ENCODE measurements around the gene TNFRSF19. TPM values are rescaled to one million over a fixed set of nuclear protein-coding genes. Genes with fewer than 3 reads are reported as not detected.

The TNFRSF19 gene
- total RNA-seq, 1 experiment from 2014 or later = 1.3 TPM

GRCh38 chr13:23629566-23630272, 59.5 kb downstream of the TNFRSF19 start:
- DNase-seq = no peak
- Histone ChIP-seq H3K27me3 (no peaks in the 10 kb centered on the region), H3K4me3 (no peak overlapping the region), H3K36me3 (no peaks in the 10 kb centered on the region), H3K9me3 (no peaks in the 10 kb centered on the region)

DNA sequence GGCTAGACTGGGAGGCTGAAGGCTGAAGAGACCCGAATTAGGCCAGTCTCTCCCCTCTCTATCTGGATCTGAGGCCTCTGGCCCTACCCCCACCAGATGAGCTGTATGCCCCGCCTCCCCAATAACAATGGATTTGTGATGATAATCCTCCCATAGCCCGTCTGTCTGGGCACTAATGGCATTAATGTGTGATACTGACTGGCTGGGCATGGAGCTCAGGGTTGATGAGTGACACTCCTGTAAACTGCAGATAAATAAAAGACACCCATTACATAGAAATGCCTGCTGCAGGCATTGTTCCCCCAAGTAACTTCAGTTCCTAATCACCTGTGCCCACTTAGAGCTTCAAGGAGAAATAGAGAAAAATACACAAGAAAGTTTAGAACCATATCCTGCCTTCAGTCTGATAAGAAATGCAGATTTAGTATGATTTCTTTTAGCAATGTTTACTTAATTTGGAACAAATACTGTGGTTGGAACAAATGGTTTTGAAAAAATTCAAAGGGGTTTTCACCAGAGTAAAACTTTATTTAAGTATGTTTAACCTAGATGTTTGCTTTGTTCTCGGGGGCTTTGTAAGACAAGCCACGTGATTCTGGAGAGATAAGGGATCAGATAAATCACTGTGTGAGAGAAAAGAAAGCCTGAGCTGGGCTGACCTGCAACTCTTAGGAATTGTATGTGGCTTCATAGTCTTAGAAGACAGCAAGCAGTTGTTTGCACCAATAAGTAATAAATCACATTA, 60.3 kb downstream of the TNFRSF19 start:
- DNase-seq = no peak
- no peaks in the 10 kb centered on the region for H3K27me3 ChIP-seq
- no peaks in the 10 kb centered on the region for H3K36me3 ChIP-seq
- no peak overlapping the region for H3K4me3 ChIP-seq
- no peaks in the 10 kb centered on the region for H3K9me3 ChIP-seq

- H3K4me3 ChIP-seq = no peak overlapping the region
- H3K9me3 ChIP-seq = no peaks in the 10 kb centered on the region
- no peaks in the 10 kb centered on the region for H3K27me3 ChIP-seq
- no peaks in the 10 kb centered on the region for H3K36me3 ChIP-seq
- no peak for DNase-seq
Measured at GRCh38 chr13:23631311-23632047, 61.3 kb downstream of the TNFRSF19 start.

DNA sequence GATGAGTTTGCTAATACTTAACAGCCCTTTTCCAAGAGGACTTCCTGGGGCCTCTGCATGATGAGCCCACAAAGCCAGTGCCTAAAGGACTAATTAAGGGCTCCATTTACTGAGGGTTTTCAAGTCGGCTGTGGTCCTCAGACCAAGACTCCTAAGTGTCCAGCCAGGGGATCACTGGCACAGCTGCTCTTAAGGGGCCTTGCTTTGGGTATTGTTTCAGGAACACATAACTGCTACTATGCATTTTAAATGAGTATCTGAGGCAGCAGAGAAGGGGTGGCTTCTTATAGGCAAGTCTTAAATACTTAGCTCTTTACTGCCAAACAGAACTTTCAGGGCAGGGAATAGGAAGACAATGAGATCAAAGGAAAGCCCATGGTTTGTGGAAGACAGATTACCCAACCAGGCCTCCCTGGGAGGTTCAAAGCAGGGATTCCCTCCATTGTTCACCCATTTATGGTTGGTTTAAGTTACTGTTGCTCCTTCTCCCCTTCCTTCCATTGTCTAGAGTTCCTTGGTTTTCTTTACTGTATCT, 61.9 kb downstream of the TNFRSF19 start:
- Histone ChIP-seq H3K9me3 (no peaks in the 10 kb centered on the region), H3K36me3 (no peaks in the 10 kb centered on the region), H3K27me3 (no peaks in the 10 kb centered on the region), H3K4me3 (no peak overlapping the region)
- no peak for DNase-seq

DNA sequence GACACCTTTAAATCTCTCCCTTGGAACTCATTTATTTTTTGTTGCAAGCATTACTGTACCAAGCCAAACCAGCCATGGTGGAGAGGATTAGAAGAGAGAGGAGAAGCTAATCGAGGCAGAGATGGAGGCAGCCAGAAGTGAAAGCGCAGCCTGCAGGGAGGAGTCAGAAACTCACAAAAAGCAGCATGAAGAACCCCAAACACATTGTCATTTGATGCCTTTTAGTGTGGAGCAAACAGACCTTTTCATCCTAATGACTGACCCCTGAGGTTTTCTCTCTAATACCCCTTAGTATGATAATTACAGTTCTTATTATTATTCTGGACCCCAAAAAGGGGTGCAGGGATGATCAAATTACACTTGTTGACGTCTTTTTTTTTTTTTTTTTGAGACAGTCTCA, 62.5 kb downstream of the TNFRSF19 start:
- H3K36me3 ChIP-seq = no peaks in the 10 kb centered on the region
- H3K27me3 ChIP-seq = no peaks in the 10 kb centered on the region
- H3K9me3 ChIP-seq = no peaks in the 10 kb centered on the region
- DNase-seq = no peak
- no peak overlapping the region for H3K4me3 ChIP-seq

- no peak for DNase-seq
- no peaks in the 10 kb centered on the region for H3K27me3 ChIP-seq
- H3K4me3 ChIP-seq = no peak overlapping the region
- H3K9me3 ChIP-seq = no peaks in the 10 kb centered on the region
- H3K36me3 ChIP-seq = no peaks in the 10 kb centered on the region
Measured at GRCh38 chr13:23634897-23635296, 64.7 kb downstream of the TNFRSF19 start.

DNA sequence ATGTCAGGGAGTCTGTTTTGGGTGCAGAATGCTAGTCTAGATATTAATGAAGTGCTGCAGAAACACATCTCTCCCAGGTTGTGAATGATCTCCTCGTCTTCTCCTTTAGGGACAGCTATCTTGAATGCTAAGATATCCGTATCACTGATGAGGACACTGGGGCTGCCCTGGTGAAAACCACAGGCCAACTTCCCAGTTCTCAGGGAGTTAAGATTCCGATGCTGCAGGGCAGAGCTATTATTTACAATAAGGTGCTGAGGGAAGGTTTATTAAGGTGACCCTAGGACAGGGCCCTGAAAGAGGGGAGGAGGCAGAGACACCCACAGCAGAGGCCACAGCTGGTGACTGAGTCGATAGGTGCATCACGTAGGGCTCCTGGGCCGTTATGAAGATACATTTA, 66.1 kb downstream of the TNFRSF19 start:
- Histone ChIP-seq H3K9me3 (no peaks in the 10 kb centered on the region), H3K4me3 (no peak overlapping the region), H3K27me3 (no peaks in the 10 kb centered on the region)

GRCh38 chr13:23637829-23638228, 67.6 kb downstream of the TNFRSF19 start:
- H3K9me3 ChIP-seq = no peaks in the 10 kb centered on the region
- DNase-seq = no peak
- H3K36me3 ChIP-seq = no peaks in the 10 kb centered on the region
- H3K27me3 ChIP-seq = no peaks in the 10 kb centered on the region
- H3K4me3 ChIP-seq = no peak overlapping the region

More for the DNA sequence above, 66.1 kb downstream of the TNFRSF19 start:
- DNase-seq = no peak
- no peaks in the 10 kb centered on the region for H3K36me3 ChIP-seq

DNA sequence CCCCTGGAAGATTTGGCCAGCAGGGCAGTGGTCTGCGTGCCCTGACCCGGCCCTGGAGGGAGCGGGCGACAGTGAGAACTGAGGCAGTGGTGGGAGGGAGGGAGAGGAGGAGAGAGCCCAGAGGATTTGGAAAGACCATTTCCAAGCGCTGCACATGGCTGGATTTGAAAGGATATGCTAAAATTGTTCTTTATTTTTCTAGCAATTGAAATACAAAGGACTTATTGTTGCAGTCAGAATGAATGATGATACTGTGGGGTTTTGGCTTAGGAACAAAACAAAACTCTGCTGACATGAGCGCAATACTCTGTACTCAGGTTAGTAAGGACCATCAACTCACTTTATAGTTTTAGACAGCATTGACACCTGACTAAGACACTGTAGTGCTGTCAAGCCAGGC, 69.5 kb downstream of the TNFRSF19 start:
- no peak for DNase-seq
- H3K36me3 ChIP-seq = no peaks in the 10 kb centered on the region; the same call in 1 of the 2 replicates
- H3K27me3 ChIP-seq = no peaks in the 10 kb centered on the region
- no peak overlapping the region for H3K4me3 ChIP-seq
- no peaks in the 10 kb centered on the region for H3K9me3 ChIP-seq

- no peak overlapping the region for H3K4me3 ChIP-seq
- no peaks in the 10 kb centered on the region for H3K9me3 ChIP-seq
- DNase-seq = no peak
- H3K27me3 ChIP-seq = no peaks in the 10 kb centered on the region
- no peaks in the 10 kb centered on the region; the same call in 1 of the 2 replicates for H3K36me3 ChIP-seq
Measured at GRCh38 chr13:23642110-23642509, 71.9 kb downstream of the TNFRSF19 start.

DNA sequence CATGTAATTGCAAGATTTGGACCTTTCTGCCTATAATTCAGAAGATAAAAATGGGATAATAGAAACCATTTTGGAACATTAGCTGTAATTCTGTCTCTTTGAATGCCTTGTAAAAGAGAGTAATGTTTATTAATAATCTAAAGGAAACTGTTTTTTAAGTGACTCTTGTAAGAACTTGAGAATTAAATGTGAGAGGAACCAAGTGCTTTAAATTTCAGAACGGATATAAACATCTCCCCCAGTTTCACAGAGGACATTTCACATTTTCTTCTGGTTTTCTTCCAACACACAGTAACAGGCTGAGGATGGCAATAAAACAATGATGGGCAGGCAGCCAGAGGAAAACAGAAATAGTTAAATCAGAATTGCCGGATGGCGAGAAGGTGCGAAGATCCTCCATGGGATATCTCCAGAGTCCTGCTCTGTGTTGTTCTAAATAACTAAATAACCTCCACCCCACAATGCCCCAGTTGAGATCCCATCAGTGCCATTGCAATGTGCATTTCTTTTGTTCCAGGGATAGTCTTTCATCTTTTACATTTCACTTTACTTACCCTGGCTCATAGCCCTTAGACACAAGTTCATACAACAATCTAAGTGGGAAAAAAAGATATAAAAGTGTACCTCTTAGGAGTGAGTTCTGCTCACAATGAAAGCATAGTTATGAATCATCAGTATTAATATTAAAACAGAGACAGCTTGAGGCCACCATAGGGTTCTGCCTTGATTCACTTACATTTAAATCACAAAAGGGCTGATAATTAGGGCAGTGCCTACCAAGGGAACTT, 73.3 kb downstream of the TNFRSF19 start:
- Histone ChIP-seq H3K4me3 (no peak overlapping the region), H3K27me3 (no peaks in the 10 kb centered on the region), H3K9me3 (no peaks in the 10 kb centered on the region), H3K36me3 (no peaks in the 10 kb centered on the region; the same call in 1 of the 2 replicates)
- DNase-seq = no peak

DNA sequence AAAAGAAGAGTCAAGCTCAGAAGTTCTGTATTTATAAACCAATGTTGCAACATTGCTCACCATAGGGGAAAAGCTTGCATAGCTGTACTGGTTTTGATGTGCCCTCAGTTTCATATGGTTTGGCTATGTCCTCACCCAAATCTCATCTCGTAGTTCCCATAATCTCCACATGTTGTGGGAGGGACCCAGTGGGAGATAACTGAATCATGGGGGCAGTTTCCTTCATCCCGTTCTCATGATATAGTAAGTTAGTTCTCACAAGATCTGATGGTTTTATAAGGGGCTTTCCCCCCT, 73.9 kb downstream of the TNFRSF19 start:
- H3K27me3 ChIP-seq = no peaks in the 10 kb centered on the region
- H3K36me3 ChIP-seq = no peaks in the 10 kb centered on the region; the same call in 1 of the 2 replicates
- DNase-seq = no peak

DNA sequence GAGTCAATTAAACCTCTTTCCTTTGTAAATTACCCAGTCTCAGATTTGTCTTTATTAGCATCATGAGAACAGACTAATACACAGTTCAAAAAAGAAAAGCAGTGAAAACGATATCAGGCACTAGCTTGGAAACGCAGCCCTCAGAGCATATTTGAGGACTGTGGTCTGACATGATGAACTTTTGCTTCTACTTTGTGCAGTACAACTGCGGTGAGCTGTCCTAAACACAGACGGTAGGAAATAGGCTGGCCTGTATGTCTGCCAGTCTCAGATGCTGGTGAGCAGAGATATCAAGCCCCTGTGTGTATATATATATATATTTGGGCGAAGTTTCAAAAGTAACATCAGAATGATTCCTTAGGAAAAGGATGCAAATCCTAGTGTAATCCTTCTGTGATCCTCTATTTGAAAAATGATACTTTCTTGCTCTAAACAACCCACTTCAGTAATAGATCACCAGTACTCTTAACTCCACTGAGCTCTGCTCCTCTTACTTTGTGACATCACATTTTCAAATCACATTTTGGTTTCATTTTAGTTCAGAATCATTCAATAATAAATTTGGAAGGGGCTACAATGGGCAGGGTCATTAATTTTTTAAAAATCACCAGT, 74.4 kb downstream of the TNFRSF19 start:
- no peaks in the 10 kb centered on the region; the same call in 1 of the 2 replicates for H3K36me3 ChIP-seq
- no peaks in the 10 kb centered on the region for H3K27me3 ChIP-seq
- H3K4me3 ChIP-seq = no peak overlapping the region
- no peaks in the 10 kb centered on the region for H3K9me3 ChIP-seq
- DNase-seq = no peak

More for the DNA sequence above, 73.9 kb downstream of the TNFRSF19 start:
- Histone ChIP-seq H3K9me3 (no peaks in the 10 kb centered on the region), H3K4me3 (no peak overlapping the region)

DNA sequence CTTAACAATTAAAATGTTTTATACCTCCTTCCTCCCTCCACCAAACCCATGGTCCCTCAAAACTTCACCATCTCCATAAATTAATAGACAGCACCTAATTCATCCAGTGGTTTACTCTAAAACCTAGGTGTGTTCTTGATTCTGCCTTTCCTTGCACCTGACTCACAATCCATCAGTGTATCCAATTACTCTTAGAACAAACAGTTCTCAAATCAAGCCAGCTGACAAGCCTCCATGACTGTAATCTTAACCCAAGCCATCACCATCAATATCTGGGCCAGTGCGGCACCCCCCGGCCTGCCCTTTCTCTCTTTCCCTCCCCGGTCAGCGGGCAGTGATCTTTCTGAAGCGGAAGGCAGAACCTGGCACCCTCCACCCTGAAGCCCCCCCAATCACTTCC, 75.6 kb downstream of the TNFRSF19 start:
- Histone ChIP-seq H3K9me3 (no peaks in the 10 kb centered on the region), H3K4me3 (no peak overlapping the region), H3K36me3 (no peaks in the 10 kb centered on the region; the same call in 1 of the 2 replicates), H3K27me3 (no peaks in the 10 kb centered on the region)
- DNase-seq = no peak

- H3K36me3 ChIP-seq = no peaks in the 10 kb centered on the region
- no peak overlapping the region for H3K4me3 ChIP-seq
- no peaks in the 10 kb centered on the region for H3K27me3 ChIP-seq
- no peaks in the 10 kb centered on the region for H3K9me3 ChIP-seq
- no peak for DNase-seq
Measured at GRCh38 chr13:23651439-23651838, 81.2 kb downstream of the TNFRSF19 start.

- H3K9me3 ChIP-seq = no peaks in the 10 kb centered on the region
- H3K27me3 ChIP-seq = no peaks in the 10 kb centered on the region
- no peaks in the 10 kb centered on the region for H3K36me3 ChIP-seq
- no peak overlapping the region for H3K4me3 ChIP-seq
- no peak for DNase-seq
Measured at GRCh38 chr13:23651887-23652286, 81.7 kb downstream of the TNFRSF19 start.
